ENCODE results near the gene KDELR1.

Gene KDELR1

DNA sequence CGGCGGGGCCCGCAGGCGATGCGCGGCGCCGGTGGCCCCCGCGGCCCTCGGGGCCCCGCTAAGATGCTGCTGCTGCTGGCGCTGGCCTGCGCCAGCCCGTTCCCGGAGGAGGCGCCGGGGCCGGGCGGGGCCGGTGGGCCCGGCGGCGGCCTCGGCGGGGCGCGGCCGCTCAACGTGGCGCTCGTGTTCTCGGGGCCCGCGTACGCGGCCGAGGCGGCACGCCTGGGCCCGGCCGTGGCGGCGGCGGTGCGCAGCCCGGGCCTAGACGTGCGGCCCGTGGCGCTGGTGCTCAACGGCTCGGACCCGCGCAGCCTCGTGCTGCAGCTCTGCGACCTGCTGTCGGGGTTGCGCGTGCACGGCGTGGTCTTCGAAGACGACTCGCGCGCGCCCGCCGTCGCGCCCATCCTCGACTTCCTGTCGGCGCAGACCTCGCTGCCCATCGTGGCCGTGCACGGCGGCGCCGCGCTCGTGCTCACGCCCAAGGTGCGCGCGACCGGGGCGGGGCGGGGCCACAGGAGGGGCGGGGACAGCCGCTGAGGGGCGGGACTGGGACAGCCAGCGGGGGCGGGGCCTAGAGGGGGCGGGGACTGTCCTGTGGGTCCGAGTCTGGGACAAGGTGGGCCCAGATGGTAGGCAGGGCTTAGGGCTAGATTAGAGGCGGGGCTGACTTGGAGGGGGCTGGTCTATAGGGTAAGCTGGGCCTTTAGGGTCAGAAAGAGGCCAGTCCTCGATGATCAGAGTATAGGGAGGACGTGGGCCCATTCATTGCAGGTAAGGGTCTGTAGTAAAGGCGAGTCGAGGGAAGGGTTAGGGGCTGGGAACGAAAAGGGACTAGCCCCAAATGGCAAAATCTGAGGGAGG lies 7.3 kb upstream of the KDELR1 start:
- peak overlapping the region; percentile 48 for H3K4me3 ChIP-seq (ENCODE audit: low read depth, low read length)
- in situ Hi-C loops (cut with HindIII; ENCODE audit: low sequenced_read_pairs) = no loop called here
- peak; percentile 86 for DNase-seq (ENCODE audit: low read depth, low spot score)
- TF ChIP-seq, protein P1, sequence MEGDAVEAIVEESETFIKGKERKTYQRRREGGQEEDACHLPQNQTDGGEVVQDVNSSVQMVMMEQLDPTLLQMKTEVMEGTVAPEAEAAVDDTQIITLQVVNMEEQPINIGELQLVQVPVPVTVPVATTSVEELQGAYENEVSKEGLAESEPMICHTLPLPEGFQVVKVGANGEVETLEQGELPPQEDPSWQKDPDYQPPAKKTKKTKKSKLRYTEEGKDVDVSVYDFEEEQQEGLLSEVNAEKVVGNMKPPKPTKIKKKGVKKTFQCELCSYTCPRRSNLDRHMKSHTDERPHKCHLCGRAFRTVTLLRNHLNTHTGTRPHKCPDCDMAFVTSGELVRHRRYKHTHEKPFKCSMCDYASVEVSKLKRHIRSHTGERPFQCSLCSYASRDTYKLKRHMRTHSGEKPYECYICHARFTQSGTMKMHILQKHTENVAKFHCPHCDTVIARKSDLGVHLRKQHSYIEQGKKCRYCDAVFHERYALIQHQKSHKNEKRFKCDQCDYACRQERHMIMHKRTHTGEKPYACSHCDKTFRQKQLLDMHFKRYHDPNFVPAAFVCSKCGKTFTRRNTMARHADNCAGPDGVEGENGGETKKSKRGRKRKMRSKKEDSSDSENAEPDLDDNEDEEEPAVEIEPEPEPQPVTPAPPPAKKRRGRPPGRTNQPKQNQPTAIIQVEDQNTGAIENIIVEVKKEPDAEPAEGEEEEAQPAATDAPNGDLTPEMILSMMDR (IDR thresholded peaks at IDR 0.05; ENCODE audit: low read depth, low read length) = no peak

DNA sequence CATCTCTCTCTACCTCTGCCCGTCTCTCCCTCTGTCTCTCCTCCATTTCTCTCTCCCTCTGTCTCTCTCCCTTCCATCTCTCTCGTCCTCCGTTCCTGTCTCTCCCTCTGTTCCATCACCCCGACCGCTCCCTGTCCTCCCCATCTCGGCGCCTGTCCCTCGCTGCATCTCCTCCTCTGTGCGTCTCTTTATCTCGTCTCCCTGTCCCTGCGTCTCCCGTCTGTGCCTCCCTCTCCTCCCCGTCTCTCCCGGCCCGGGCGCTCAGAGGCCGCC lies 6.7 kb upstream of the KDELR1 start:
- in situ Hi-C loops (cut with HindIII; ENCODE audit: low sequenced_read_pairs) = no loop called here
- DNase-seq (ENCODE audit: low read depth, low spot score) = no peak
- TF ChIP-seq, protein P1 (IDR thresholded peaks at IDR 0.05; ENCODE audit: low read depth, low read length) = no peak
- peak overlapping the region; percentile 48 for H3K4me3 ChIP-seq (ENCODE audit: low read depth, low read length)

DNA sequence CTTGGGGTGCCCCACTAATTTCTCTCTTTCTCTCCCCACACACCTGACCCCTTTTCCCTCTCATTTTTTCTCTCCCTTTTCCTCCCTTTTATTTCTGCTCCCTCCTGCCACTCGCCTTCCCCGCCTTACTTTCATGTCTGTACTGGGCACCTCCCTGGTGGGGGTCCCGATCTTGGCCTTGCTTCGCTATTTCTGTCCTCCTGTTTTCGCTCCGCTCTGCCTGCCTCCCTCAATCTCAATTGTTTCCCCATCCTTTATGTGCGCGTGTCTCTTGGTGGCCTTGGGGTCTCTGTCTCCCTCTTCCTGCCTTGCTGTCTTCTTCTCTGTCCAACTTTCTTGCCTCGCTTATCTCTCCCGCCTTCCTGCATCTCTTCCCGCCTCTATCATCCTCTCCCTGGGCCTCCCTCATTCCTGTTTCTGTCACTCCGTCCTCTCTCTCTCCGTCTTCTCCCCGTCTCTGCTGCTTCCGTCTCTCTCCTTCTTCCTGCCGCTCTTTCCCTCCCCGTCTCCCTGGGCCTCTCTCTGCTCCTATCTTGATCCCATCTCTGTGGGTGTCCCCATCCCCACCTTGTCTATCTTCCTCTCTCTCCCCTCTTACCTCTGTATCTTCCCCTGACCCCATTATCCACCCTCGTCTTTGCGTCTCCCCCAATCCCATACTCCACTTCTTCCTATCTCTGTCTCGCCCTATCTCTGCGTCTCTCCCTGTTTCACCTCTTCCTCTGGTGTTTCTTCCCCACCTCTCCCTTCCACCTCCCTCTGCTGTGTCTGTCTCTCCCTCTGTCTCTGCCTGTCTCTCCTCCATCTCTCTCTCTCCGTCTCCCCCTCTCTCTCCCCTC lies 6.1 kb upstream of the KDELR1 start:
- TF ChIP-seq, protein P1 (IDR thresholded peaks at IDR 0.05; ENCODE audit: low read depth, low read length) = no peak
- H3K4me3 ChIP-seq (ENCODE audit: low read depth, low read length) = peak overlapping the region; percentile 48
- no peak for DNase-seq (ENCODE audit: low read depth, low spot score)
- in situ Hi-C loops (cut with HindIII; ENCODE audit: low sequenced_read_pairs) = no loop called here

DNA sequence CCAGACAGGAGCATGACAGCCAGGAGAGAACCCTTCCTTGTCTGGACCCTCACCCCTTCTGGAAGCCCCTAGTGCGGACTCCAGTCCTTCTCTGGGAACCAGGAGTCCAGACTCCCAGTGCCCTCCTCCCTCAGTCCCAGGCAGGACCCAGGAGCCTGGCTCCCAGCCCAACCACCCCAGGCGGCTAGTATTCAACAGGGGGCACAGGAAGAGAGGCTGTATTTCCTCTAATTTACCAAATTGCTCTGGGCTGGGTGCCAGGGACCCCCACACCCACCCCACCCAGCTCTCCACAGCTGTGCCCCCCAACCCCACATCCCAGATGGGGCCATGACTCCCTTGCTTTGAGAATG lies 5.4 kb upstream of the KDELR1 start:
- no peak for DNase-seq (ENCODE audit: low read depth, low spot score)
- TF ChIP-seq, protein P1 (IDR thresholded peaks at IDR 0.05; ENCODE audit: low read depth, low read length) = no peak
- H3K4me3 ChIP-seq (ENCODE audit: low read depth, low read length) = no peak overlapping the region
- in situ Hi-C loops (cut with HindIII; ENCODE audit: low sequenced_read_pairs) = no loop called here

DNA sequence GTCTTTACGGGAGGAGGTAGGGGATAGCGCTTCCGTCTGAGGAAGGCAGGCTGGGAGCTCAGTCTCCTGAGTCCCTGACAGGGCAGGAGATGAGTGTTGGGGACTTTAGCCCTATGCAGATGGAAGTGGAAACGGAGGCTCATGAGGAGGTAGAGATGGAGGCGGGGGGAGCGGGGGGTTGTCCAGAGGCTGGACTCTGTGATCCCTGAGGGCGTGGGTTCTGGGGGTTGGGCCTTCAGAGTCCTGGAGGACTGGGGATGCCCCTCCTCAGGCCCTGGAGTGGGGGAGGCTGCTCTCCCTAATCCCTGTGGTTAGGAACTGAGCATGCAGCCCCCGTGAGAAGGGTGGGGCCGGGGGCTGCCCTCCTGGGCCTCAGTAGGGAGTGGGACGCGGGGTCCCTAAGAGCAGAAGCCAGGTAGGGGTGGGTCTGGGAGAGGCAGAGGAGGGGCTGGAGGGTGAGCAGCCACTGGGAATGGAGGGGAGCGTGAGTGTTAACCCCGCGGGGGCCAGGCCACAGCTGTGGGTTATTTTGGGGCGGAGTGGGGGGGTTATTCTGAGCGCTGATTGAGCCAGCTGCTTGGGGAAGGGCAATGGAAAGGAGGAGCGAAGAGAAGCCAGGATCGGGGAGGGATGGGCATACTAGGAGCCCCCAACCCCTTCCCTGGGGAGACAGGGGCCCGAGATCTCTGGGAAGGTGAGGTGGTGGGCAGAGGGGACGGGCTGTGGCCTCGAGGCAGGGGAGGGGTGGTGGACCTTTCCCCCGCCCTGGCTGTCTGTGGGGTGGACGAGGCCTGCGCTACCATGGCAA lies 4.9 kb upstream of the KDELR1 start:
- in situ Hi-C loops (cut with HindIII; ENCODE audit: low sequenced_read_pairs) = no loop called here
- no peak for DNase-seq (ENCODE audit: low read depth, low spot score)
- no peak overlapping the region for H3K4me3 ChIP-seq (ENCODE audit: low read depth, low read length)
- TF ChIP-seq, protein P1 (IDR thresholded peaks at IDR 0.05; ENCODE audit: low read depth, low read length) = no peak

DNA sequence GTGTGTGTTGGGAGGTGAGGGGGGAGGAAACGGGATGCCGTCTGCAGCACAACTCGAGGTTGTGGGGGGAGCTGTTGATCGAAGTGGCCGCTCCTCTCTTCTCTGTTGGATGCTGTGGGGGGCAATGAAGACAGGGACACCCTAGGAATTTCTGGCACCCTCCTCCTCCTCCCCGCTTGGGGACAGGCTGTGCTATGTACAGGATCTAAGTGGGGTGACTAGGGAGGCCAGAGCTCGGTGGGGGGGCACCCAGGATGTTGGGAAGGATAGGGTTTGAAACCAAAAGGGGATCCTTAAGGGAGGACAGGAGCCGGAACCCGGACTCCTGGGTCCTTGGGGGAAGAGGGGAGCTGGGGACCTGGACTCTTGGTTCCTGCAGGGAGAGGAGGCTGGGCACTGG lies 4.1 kb upstream of the KDELR1 start:
- TF ChIP-seq, protein P1 (IDR thresholded peaks at IDR 0.05; ENCODE audit: low read depth, low read length) = no peak
- in situ Hi-C loops (cut with HindIII; ENCODE audit: low sequenced_read_pairs) = no loop called here
- DNase-seq (ENCODE audit: low read depth, low spot score) = no peak
- no peak overlapping the region for H3K4me3 ChIP-seq (ENCODE audit: low read depth, low read length)

Measured in astrocyte of the spinal cord (primary cell).